Measurements from ENCODE around the gene ZNF621. TPM values are rescaled to one million over a fixed set of nuclear protein-coding genes. Genes with fewer than 3 reads are reported as not detected.

The ZNF621 gene
- total RNA-seq, 4 donors from 2014 or later, result 18.8 to 26.6 (median 24.1) TPM

DNA sequence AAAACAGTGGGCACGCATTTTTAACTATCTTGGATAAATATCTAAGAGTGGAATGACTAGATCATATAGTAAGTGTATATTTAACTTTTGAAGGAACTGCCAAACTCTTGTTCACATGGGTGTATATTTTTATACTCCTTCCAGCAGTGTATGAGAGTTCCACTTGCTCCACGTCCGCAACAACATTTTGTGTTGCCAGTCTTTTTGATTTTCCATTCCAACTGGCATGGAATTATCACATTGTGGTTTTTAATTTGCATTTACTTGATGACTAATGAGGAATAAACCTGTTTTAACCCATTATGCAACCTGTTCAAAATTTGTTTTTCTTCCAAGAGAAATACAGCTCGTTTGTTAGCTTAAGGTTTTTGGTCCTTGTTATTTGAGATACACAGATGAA is 51.6 kb downstream of the ZNF621 start:
- TF ChIP-seq, protein P1, sequence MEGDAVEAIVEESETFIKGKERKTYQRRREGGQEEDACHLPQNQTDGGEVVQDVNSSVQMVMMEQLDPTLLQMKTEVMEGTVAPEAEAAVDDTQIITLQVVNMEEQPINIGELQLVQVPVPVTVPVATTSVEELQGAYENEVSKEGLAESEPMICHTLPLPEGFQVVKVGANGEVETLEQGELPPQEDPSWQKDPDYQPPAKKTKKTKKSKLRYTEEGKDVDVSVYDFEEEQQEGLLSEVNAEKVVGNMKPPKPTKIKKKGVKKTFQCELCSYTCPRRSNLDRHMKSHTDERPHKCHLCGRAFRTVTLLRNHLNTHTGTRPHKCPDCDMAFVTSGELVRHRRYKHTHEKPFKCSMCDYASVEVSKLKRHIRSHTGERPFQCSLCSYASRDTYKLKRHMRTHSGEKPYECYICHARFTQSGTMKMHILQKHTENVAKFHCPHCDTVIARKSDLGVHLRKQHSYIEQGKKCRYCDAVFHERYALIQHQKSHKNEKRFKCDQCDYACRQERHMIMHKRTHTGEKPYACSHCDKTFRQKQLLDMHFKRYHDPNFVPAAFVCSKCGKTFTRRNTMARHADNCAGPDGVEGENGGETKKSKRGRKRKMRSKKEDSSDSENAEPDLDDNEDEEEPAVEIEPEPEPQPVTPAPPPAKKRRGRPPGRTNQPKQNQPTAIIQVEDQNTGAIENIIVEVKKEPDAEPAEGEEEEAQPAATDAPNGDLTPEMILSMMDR (IDR thresholded peaks at IDR 0.05; ENCODE audit: low read depth), result no peak

DNA sequence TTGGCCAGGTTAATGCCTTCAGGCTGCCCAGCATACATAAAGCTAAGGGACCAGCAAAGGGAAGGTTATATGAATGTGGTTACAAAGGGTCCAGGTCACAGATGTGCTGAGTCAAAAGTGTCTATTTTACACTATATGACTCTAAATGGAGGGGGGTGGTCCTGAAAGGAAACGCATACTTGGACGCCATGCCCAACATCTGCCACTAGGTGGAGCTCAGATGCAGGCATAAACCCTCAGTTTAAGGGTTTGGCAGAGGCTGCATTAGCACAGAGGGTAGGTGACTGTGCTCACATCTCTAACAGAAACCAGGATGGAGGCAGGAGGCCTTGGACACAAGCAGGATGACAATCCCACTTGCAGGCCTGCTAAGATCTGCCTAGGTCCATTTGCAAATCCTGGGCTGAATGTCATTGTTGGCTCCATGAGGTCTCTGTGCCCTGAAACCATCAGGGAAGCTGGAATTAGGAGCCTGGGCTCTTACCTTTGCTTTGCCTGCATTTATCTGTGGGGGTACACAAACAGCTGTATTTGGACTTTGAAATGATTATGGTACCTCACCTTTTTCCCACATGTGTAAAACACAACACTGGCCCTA is 55.8 kb downstream of the ZNF621 start:
- TF ChIP-seq, protein P1 (IDR thresholded peaks at IDR 0.05; ENCODE audit: low read depth), result no peak

DNA sequence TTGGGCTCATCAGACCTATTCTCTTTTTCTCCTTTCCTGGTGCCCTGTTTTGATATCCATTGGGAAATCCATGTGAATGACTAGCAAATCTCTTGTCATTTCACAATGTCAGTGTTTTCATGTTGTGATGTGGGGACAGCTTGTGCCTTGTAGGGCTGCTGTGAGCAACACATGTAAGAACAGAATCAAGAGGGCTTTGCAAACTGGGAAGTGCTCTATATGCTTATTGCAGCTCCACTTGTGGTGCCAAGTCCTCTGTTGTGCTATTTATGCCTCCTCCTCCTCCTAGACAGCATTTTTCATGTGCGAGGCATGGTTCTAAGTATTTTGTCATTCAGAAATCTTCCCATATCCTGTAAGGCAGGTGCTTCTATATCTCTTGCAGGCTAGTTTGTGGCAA is 56.4 kb downstream of the ZNF621 start:
- TF ChIP-seq, protein P1 (IDR thresholded peaks at IDR 0.05; ENCODE audit: low read depth), result no peak

DNA sequence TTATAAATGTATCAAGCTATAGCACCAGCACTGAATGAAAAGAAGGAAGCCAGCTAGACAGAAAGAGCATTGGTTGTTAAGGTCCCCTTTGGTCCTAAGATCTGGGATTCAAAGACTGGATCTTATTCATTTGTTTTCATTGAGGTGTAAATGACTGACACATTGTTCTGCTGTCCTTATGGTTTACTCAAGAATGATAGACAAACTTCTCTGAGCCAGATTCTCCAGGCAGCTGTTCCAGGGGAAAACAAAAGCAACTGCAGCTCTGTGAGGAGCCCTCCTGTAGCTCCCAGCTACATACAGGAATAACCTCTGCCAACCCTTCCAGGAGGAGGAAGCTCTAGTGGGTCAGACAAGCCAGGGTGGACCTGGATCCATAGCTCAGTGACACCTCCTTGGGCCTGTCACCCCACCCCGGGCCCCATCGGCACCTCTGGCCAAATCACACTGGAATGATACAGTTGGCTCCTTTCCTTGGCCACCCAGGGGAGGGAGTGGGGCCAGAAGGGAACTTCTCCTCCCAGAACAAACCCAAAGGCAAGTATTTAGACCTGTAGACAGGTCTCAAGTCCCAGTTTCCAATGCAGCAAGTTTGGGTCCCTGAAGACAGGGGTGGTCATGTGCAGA is 57.8 kb downstream of the ZNF621 start:
- TF ChIP-seq, protein P1 (IDR thresholded peaks at IDR 0.05; ENCODE audit: low read depth), result no peak

DNA sequence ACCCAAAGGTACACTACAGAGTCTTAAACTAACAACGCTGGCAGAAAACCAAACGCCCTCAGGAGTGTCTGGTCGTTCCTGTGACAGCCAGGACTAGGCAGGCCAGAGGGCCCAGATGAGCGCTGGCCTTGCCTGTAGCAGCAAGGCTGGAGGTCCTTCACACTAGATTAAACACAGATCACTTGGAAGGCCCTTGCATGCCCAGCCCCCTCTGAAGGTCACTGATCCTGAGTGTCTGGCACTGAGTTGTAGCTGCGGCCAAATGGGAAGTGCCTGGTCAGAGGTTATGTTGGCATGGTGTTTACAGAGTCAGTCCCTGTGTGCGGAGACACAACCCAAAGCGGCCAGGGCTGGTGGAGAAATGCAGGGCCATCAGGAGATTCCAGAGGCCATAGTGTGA is 58.9 kb downstream of the ZNF621 start:
- TF ChIP-seq, protein P1 (IDR thresholded peaks at IDR 0.05; ENCODE audit: low read depth), result no peak

DNA sequence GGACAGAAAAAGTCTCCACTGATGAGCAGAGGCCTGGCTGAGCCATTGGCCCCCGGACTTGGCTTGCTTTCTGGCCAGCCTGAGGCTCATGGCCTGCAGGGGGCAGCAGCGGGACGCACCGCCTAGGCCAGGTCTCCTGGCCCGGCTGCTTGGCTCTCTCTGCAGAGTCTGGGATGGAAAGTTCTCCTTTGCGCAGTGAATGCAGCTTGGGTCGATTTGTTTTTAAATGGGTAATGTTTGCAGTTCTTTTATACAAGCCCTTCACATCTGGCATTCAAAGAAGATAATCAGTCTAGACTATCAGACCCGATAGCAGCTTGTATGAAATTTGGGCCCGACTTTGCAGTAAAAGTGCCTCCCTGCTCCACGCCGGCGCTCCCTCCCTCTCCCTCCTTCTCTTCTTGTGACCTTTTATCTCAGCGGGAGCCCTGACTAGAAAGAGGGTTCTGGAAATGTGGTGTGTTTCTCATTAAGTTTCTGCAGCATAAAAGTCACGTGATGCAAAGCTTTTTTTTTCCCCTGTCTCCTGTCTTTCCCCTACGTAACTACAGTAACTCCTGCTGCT is 59.9 kb downstream of the ZNF621 start:
- TF ChIP-seq, protein P1 (IDR thresholded peaks at IDR 0.05; ENCODE audit: low read depth), result no peak

DNA sequence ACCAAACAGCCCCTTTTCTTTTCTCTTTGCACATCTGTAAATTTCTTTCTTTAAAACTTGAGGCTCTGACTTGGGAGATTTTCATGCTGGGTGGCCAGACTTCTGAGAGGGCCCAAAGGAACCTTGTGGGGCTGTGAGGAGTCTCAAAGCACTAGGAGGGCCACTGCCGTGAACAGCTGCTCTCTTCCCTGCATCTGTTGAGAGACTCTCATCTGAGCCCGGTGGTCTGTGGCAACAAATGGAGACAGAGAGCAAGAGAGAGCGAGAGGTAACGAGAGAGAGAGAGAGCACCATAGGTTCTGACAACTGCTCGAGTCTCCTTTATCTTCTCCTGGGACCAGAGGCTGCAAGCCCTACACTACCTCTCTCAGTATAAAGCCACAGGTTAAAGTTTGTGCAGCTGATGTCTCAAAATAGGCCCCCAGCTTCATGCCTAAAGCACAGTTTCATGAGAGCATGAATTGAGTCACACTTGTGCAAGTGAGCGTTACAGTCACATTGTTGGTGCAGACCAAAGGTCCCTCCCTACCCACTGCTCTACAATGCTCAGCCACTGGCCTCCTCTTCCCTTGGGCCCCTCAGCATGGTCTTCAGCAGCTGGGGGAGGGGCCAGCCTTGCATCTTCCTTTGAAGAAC is 60.7 kb downstream of the ZNF621 start:
- TF ChIP-seq, protein P1 (IDR thresholded peaks at IDR 0.05; ENCODE audit: low read depth), result no peak
